ENCODE results near the gene NUMBL. TPM values are rescaled to one million over a fixed set of nuclear protein-coding genes. Genes with fewer than 3 reads are reported as not detected.

The NUMBL gene
- total and polyA plus RNA-seq, 2 of the 8 experiments (the other 6 are each of a cell fraction or from before 2014, with no cell fraction given), result 13.5 to 24.8 TPM

GRCh38 chr19:40658031-40658430 lies 32.4 kb downstream of the NUMBL start (continued):
- TF ChIP-seq, protein P1, sequence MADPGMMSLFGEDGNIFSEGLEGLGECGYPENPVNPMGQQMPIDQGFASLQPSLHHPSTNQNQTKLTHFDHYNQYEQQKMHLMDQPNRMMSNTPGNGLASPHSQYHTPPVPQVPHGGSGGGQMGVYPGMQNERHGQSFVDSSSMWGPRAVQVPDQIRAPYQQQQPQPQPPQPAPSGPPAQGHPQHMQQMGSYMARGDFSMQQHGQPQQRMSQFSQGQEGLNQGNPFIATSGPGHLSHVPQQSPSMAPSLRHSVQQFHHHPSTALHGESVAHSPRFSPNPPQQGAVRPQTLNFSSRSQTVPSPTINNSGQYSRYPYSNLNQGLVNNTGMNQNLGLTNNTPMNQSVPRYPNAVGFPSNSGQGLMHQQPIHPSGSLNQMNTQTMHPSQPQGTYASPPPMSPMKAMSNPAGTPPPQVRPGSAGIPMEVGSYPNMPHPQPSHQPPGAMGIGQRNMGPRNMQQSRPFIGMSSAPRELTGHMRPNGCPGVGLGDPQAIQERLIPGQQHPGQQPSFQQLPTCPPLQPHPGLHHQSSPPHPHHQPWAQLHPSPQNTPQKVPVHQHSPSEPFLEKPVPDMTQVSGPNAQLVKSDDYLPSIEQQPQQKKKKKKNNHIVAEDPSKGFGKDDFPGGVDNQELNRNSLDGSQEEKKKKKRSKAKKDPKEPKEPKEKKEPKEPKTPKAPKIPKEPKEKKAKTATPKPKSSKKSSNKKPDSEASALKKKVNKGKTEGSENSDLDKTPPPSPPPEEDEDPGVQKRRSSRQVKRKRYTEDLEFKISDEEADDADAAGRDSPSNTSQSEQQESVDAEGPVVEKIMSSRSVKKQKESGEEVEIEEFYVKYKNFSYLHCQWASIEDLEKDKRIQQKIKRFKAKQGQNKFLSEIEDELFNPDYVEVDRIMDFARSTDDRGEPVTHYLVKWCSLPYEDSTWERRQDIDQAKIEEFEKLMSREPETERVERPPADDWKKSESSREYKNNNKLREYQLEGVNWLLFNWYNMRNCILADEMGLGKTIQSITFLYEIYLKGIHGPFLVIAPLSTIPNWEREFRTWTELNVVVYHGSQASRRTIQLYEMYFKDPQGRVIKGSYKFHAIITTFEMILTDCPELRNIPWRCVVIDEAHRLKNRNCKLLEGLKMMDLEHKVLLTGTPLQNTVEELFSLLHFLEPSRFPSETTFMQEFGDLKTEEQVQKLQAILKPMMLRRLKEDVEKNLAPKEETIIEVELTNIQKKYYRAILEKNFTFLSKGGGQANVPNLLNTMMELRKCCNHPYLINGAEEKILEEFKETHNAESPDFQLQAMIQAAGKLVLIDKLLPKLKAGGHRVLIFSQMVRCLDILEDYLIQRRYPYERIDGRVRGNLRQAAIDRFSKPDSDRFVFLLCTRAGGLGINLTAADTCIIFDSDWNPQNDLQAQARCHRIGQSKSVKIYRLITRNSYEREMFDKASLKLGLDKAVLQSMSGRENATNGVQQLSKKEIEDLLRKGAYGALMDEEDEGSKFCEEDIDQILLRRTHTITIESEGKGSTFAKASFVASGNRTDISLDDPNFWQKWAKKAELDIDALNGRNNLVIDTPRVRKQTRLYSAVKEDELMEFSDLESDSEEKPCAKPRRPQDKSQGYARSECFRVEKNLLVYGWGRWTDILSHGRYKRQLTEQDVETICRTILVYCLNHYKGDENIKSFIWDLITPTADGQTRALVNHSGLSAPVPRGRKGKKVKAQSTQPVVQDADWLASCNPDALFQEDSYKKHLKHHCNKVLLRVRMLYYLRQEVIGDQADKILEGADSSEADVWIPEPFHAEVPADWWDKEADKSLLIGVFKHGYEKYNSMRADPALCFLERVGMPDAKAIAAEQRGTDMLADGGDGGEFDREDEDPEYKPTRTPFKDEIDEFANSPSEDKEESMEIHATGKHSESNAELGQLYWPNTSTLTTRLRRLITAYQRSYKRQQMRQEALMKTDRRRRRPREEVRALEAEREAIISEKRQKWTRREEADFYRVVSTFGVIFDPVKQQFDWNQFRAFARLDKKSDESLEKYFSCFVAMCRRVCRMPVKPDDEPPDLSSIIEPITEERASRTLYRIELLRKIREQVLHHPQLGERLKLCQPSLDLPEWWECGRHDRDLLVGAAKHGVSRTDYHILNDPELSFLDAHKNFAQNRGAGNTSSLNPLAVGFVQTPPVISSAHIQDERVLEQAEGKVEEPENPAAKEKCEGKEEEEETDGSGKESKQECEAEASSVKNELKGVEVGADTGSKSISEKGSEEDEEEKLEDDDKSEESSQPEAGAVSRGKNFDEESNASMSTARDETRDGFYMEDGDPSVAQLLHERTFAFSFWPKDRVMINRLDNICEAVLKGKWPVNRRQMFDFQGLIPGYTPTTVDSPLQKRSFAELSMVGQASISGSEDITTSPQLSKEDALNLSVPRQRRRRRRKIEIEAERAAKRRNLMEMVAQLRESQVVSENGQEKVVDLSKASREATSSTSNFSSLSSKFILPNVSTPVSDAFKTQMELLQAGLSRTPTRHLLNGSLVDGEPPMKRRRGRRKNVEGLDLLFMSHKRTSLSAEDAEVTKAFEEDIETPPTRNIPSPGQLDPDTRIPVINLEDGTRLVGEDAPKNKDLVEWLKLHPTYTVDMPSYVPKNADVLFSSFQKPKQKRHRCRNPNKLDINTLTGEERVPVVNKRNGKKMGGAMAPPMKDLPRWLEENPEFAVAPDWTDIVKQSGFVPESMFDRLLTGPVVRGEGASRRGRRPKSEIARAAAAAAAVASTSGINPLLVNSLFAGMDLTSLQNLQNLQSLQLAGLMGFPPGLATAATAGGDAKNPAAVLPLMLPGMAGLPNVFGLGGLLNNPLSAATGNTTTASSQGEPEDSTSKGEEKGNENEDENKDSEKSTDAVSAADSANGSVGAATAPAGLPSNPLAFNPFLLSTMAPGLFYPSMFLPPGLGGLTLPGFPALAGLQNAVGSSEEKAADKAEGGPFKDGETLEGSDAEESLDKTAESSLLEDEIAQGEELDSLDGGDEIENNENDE (IDR thresholded peaks at IDR 0.05; ENCODE audit: insufficient replicate concordance, low read length), result no peak
- TF ChIP-seq RXRA (IDR thresholded peaks at IDR 0.05; ENCODE audit: insufficient read depth, low read depth, low read length) (no peak), GABPA (IDR thresholded peaks at IDR 0.05; ENCODE audit: borderline replicate concordance, insufficient read depth, low read length) (no peak), CTBP2 (IDR thresholded peaks at IDR 0.05; ENCODE audit: borderline replicate concordance, insufficient read depth, insufficient read length, low read length) (no peak), CHD1 (IDR thresholded peaks at IDR 0.05; ENCODE audit: low read depth, low read length) (no peak), FOSL1 (IDR thresholded peaks at IDR 0.05; ENCODE audit: insufficient read depth, low read depth, low read length) (no peak), TAF1 (IDR thresholded peaks at IDR 0.05; ENCODE audit: low read depth, low read length) (no peak), SP4 (IDR thresholded peaks at IDR 0.05; ENCODE audit: low read length) (no peak)
